Loucy (cell line): ENCODE data around the gene ANKRD34B.

Experiments used
- EZH2phosphoT487 ChIP-seq: fragments of 200-600 bp; IDR thresholded peaks from 2 replicates; pipeline ENCODE4 v1.6.1; 2018; ENCODE audit warnings: antibody characterized with exemption, mild to moderate bottlenecking, moderate library complexity, borderline replicate concordance
- TF ChIP-seq, protein P1 (sequence below): fragments of 200-600 bp; sonication (generic); conservative IDR thresholded peaks from 2 replicates; pipeline ENCODE4 v1.5.1; 2014; ENCODE audit warnings: mild to moderate bottlenecking, antibody characterized with exemption, low read length

DNA sequence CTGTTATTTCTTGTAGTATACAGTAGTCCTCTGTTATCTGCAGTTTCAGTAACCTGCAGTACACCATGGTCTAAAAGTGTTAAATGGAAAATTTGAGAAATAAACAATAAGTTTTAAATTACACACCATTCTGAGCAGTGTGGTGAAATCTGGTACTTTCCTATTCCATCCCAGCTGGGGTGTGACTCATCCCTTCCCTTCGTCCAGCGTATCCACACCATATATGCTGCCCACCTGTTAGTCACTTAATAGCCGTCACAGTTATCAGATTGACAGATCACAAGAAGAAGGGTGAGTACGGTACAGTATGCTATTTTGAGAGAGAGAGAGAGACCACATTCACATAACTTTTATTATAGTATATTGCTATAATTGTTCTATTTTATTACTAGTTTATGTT, 53.3 kb downstream of the ANKRD34B start:
- TF ChIP-seq, protein P1, sequence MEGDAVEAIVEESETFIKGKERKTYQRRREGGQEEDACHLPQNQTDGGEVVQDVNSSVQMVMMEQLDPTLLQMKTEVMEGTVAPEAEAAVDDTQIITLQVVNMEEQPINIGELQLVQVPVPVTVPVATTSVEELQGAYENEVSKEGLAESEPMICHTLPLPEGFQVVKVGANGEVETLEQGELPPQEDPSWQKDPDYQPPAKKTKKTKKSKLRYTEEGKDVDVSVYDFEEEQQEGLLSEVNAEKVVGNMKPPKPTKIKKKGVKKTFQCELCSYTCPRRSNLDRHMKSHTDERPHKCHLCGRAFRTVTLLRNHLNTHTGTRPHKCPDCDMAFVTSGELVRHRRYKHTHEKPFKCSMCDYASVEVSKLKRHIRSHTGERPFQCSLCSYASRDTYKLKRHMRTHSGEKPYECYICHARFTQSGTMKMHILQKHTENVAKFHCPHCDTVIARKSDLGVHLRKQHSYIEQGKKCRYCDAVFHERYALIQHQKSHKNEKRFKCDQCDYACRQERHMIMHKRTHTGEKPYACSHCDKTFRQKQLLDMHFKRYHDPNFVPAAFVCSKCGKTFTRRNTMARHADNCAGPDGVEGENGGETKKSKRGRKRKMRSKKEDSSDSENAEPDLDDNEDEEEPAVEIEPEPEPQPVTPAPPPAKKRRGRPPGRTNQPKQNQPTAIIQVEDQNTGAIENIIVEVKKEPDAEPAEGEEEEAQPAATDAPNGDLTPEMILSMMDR, result no peak
- no peak for TF ChIP-seq EZH2phosphoT487
